ENCODE data around the gene ILRUN.

ILRUN gene

DNA sequence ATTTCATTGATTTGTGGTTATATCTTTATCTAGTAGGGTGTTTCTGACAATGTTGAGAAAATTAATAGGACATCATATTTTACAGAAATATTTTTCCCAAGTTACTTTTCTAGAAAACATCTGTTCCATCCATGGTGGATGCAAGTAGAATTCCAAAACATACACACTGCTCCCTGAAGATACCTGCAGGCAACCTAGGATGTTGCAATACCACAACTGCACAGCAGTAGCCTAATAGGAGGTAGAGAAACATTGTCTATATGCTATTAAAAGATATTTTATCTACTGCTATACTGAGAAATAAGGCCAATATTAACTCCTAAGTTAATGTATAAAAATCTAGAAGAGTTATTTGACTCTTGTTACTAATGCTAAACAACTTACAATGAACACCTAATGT, 6.8 kb downstream of the ILRUN start:
- TF ChIP-seq, protein P1, sequence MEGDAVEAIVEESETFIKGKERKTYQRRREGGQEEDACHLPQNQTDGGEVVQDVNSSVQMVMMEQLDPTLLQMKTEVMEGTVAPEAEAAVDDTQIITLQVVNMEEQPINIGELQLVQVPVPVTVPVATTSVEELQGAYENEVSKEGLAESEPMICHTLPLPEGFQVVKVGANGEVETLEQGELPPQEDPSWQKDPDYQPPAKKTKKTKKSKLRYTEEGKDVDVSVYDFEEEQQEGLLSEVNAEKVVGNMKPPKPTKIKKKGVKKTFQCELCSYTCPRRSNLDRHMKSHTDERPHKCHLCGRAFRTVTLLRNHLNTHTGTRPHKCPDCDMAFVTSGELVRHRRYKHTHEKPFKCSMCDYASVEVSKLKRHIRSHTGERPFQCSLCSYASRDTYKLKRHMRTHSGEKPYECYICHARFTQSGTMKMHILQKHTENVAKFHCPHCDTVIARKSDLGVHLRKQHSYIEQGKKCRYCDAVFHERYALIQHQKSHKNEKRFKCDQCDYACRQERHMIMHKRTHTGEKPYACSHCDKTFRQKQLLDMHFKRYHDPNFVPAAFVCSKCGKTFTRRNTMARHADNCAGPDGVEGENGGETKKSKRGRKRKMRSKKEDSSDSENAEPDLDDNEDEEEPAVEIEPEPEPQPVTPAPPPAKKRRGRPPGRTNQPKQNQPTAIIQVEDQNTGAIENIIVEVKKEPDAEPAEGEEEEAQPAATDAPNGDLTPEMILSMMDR (IDR thresholded peaks at IDR 0.05), result no peak

- TF ChIP-seq, protein P1 (IDR thresholded peaks at IDR 0.05), result no peak
Observed at GRCh38 chr6:34688956-34689355, 7.6 kb downstream of the ILRUN start.

DNA sequence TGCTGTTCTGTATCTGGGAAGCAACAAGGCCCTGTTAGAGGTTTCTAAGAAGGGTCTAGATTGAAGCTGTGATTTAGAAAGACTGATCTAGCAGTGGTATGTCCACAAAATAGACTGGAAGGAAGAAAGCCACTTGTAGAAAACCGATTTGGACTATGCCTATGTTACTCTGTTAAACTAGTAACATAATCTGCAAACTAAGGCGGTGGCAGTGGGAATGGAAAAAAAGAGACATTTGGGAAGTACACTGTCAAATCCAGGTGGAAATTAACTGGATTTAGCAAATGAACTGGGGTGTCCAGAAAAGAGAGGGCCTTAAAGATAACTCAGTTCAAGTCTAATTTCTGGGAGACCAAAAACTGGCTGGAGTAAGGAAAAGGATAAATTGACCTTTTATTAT, 11.6 kb downstream of the ILRUN start:
- TF ChIP-seq, protein P1 (IDR thresholded peaks at IDR 0.05), result no peak

- TF ChIP-seq, protein P1 (IDR thresholded peaks at IDR 0.05), result no peak
Observed at GRCh38 chr6:34684364-34684763, 12.2 kb downstream of the ILRUN start.

GRCh38 chr6:34680802-34681515, 15.6 kb downstream of the ILRUN start:
- TF ChIP-seq, protein P1 (IDR thresholded peaks at IDR 0.05), result no peak

GRCh38 chr6:34679552-34680253, 16.9 kb downstream of the ILRUN start:
- TF ChIP-seq, protein P1 (IDR thresholded peaks at IDR 0.05), result no peak

GRCh38 chr6:34676140-34676539, 20.4 kb downstream of the ILRUN start:
- TF ChIP-seq, protein P1 (IDR thresholded peaks at IDR 0.05), result no peak
